ENCODE results near the gene HLA-DQB1. TPM values are rescaled to one million over a fixed set of nuclear protein-coding genes. Genes with fewer than 3 reads are reported as not detected.
"Not testable (repeated sequence)": the region's sequence is repeated elsewhere in the genome, so short reads cannot be mapped to it uniquely, and the experiment has no call there.

HLA-DQB1 gene
- total RNA-seq, 6 experiments from 2014 or later: 0.33 to 14.7 (median 1.7) TPM; not detected in 1

- Histone ChIP-seq H3K4me1 (no peaks in the 10 kb centered on the region), H3K27ac (no peak overlapping the region), H3K9me3 (no peaks in the 10 kb centered on the region), H3K36me3 (no peaks in the 10 kb centered on the region), H3K27me3 (no peaks in the 10 kb centered on the region), H3K4me3 (no peak overlapping the region)
- intact Hi-C loops (cut with DNase I): no loop called here
- ATAC-seq: no peak
- 18% methylated on average over 2 of the region's 2 CpGs for WGBS (ENCODE audit: insufficient coverage, low coverage, low lambda C conversion rate, missing lambda C conversion rate)
- no peak for DNase-seq
- no peak for TF ChIP-seq POLR2A (IDR thresholded peaks at IDR 0.05)
Measured at GRCh38 chr6:32635526-32636123, 30.8 kb downstream of the HLA-DQB1 start.

GRCh38 chr6:32629793-32630192 is 36.7 kb downstream of the HLA-DQB1 start:
- H3K27ac ChIP-seq; H3K9me3 ChIP-seq; H3K27me3 ChIP-seq; H3K4me1 ChIP-seq; H3K4me3 ChIP-seq; H3K36me3 ChIP-seq; intact Hi-C loops (cut with DNase I); ATAC-seq; DNase-seq: not testable (repeated sequence)
- 80% methylated on average over 4 of the region's 13 CpGs for WGBS (ENCODE audit: insufficient coverage, low coverage, low lambda C conversion rate, missing lambda C conversion rate)

- intact Hi-C loops (cut with DNase I): no loop called here
- ATAC-seq: peak; percentile 49 to 77 (median 67)
Measured at GRCh38 chr6:32627831-32628230, 38.6 kb downstream of the HLA-DQB1 start.

DNA sequence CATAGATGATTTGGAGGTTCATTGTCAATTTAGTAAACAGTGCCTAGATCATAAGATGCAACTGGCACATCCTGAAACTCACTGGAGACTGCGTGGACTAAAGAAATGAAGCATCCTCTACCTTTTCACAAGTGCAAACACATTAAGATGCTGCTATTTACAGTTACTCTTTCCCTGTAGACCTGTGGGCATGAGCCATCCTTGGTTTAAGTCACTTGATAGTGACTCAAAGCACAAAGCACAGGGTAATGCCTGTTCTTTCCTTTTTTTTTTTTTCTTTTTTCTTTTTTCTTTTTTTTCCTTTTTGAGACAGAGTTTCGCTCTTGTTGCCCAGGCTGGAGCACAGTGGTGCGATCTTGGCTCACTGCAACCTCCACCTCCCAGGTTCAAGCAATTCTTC is 39.2 kb downstream of the HLA-DQB1 start:
- WGBS (ENCODE audit: insufficient coverage, low coverage, low lambda C conversion rate, missing lambda C conversion rate): 0% methylated on average over 1 of the region's 3 CpGs
- ATAC-seq: no peak
- Histone ChIP-seq H3K27ac (no peak overlapping the region), H3K27me3 (no peaks in the 10 kb centered on the region), H3K36me3 (no peaks in the 10 kb centered on the region), H3K4me3 (no peak overlapping the region), H3K9me3 (no peaks in the 10 kb centered on the region), H3K4me1 (no peaks in the 10 kb centered on the region)
- DNase-seq: no peak
- no peak for TF ChIP-seq CTCF (IDR thresholded peaks at IDR 0.05)
- TF ChIP-seq POLR2A (IDR thresholded peaks at IDR 0.05): no peak
- intact Hi-C loops (cut with DNase I): no loop called here

More at GRCh38 chr6:32627831-32628230, 38.6 kb downstream of the HLA-DQB1 start:
- TF ChIP-seq POLR2A (IDR thresholded peaks at IDR 0.05) (no peak), CTCF (IDR thresholded peaks at IDR 0.05) (no peak)
- whole genome bisulfite sequencing (ENCODE audit: insufficient coverage, low coverage, low lambda C conversion rate, missing lambda C conversion rate): 51% methylated on average over 2 of the region's 3 CpGs
- Histone ChIP-seq H3K27ac (no peak overlapping the region), H3K4me3 (no peak overlapping the region), H3K36me3 (no peaks in the 10 kb centered on the region), H3K9me3 (no peaks in the 10 kb centered on the region), H3K4me1 (no peaks in the 10 kb centered on the region), H3K27me3 (no peaks in the 10 kb centered on the region)
- peak in 1 of 3 donors; percentile 23 for DNase-seq

DNA sequence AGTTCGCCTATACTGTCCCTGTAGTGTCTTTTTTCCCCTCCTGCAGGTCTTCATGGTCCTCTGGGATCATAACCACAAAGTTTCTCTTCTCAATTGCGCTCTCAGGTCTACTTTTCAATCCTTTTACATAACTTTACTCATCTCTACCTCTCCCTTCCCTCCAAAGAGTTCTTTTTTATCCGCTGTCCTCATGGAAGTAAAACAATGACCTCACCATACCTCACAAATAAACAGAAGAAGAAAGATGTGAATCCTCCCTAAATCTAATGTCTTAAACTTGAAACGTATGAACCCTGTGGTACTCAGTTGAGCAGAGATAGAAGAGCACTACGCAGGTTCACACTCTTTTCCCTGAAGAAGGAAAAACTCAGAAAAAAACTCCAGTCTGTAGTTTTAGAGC is 41.3 kb downstream of the HLA-DQB1 start:
- TF ChIP-seq CTCF (IDR thresholded peaks at IDR 0.05) (no peak), POLR2A (IDR thresholded peaks at IDR 0.05) (no peak)
- no peak for ATAC-seq
- no peaks in the 10 kb centered on the region for H3K4me1 ChIP-seq
- no peaks in the 10 kb centered on the region for H3K9me3 ChIP-seq
- no peak overlapping the region for H3K4me3 ChIP-seq
- H3K27me3 ChIP-seq: no peaks in the 10 kb centered on the region
- intact Hi-C loops (cut with DNase I): no loop called here
- no peak for DNase-seq
- no peaks in the 10 kb centered on the region for H3K36me3 ChIP-seq
- no peak overlapping the region for H3K27ac ChIP-seq
- WGBS (ENCODE audit: insufficient coverage, low coverage, low lambda C conversion rate, missing lambda C conversion rate): 19% methylated on average over 5 of the region's 5 CpGs

Measured in right lobe of liver (tissue), 6 donors.